ENCODE measurements around the gene ANKS1A.

DNA sequence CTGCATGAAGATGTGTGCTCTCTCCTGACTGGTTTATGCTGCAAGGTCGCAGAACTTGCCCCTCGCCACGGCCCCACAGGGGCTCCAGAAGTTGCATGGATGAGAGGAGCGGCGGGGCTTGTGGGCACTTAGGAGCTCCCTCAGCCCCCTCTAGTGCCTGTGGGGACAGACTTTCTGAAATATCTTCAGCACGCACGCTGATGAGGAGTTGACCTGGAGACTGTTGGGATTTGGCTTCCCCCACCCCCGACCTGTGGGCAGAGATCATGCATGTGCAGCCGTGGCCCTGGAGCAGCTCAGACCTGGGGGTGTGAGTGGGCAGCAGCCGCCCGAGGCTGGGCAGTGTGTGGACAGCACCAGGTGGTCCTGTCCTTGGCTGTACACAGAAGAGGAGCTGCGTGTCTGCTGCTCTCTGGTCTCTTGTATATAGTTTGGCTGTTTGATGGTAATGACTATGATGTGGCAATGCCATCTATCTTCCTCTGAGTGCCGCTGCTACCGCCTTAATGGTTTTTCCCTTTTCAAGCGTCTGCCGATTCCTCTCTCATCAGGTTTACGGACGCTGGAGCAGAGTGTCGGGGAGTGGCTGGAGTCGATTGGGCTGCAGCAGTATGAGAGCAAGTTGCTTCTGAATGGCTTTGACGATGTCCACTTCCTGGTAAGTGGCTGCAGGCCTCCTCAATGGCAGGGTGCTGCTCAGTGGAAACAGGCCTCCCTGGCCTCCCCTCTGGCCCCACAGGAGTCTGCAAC, 170.7 kb downstream of the ANKS1A start:
- TF ChIP-seq, protein P1, sequence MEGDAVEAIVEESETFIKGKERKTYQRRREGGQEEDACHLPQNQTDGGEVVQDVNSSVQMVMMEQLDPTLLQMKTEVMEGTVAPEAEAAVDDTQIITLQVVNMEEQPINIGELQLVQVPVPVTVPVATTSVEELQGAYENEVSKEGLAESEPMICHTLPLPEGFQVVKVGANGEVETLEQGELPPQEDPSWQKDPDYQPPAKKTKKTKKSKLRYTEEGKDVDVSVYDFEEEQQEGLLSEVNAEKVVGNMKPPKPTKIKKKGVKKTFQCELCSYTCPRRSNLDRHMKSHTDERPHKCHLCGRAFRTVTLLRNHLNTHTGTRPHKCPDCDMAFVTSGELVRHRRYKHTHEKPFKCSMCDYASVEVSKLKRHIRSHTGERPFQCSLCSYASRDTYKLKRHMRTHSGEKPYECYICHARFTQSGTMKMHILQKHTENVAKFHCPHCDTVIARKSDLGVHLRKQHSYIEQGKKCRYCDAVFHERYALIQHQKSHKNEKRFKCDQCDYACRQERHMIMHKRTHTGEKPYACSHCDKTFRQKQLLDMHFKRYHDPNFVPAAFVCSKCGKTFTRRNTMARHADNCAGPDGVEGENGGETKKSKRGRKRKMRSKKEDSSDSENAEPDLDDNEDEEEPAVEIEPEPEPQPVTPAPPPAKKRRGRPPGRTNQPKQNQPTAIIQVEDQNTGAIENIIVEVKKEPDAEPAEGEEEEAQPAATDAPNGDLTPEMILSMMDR (IDR thresholded peaks at IDR 0.05) = no peak
- TF ChIP-seq POLR2A (IDR thresholded peaks at IDR 0.05) = no peak

All from testis (tissue), 2 donors.